Uterus (tissue), 4 donors: ENCODE data around the gene SIPA1. TPM values are rescaled to one million over a fixed set of nuclear protein-coding genes. Genes with fewer than 3 reads are reported as not detected.
A peak's percentile ranks its signal among the peaks of the same experiment; 100 is the strongest.

Experiments
- DNase-seq, 2 donors: peaks; one replicate each; pipeline ENCODE4 v3.0.0-alpha.2; 2019 to 2020
- H3K27ac ChIP-seq, 2 donors: fragments of 200-600 bp; sonication (generic); 1 replicate in 1 of 2; 2 replicates in 1 of 2; pipeline ENCODE4 v1.5.1; 2016 to 2018
- H3K27me3 ChIP-seq, 2 donors: fragments of 200-600 bp; sonication (generic); one replicate each; pipeline ENCODE4 v1.5.1; 2018 to 2019; ENCODE audit warnings: control low read depth in 1 of 2
- H3K36me3 ChIP-seq, 2 donors: fragments of 200-600 bp; sonication (generic); one replicate each; pipeline ENCODE4 v1.5.1; 2019; ENCODE audit warnings: control low read depth in 1 of 2
- H3K4me1 ChIP-seq, 2 donors: fragments of 200-600 bp; sonication (generic); one replicate each; pipeline ENCODE4 v1.5.1; 2018 to 2019; ENCODE audit warnings: control low read depth in 1 of 2
- H3K4me3 ChIP-seq, 2 donors: fragments of 200-600 bp; sonication (generic); 1 replicate in 1 of 2; 2 replicates in 1 of 2; pipeline ENCODE4 v1.5.1; 2018 to 2019; ENCODE audit warnings: mild to moderate bottlenecking in 1 of 2
- H3K9me3 ChIP-seq, 2 donors: fragments of 200-600 bp; sonication (generic); one replicate each; pipeline ENCODE4 v1.5.1; 2019; ENCODE audit warnings: control low read depth in 1 of 2
- CTCF ChIP-seq, 4 experiments: fragments of 200-600 bp in 2 of 4; fragments of 450-650 bp in 2 of 4; sonication (generic) in 2 of 4; IDR thresholded peaks; one replicate each; pipeline ENCODE4 v1.5.1; 2016 to 2019; ENCODE audit warnings: antibody characterized with exemption in 4 of 4, mild to moderate bottlenecking in 2 of 4, moderate library complexity in 1 of 4
- POLR2A ChIP-seq, 2 donors: fragments of 450-650 bp; IDR thresholded peaks; one replicate each; pipeline ENCODE4 v1.6.1; 2016; ENCODE audit warnings: antibody characterized with exemption in 2 of 2, mild to moderate bottlenecking in 1 of 2, moderate library complexity in 1 of 2
- intact Hi-C: fragments of 100-400 bp; cut with DNase I; formaldehyde crosslinking; loops from one replicate; pipeline ENCODE4 v1.15.1; 2023; ENCODE audit warnings: low total_unique reads
- total RNA-seq, 4 donors: library from RNA; depleted of rRNA in 3 of 4; stranded (reverse); fragments of >200 nt in 3 of 4; gene quantifications; one replicate each; pipeline versions ENCODE4 v1.1.0 to v1.2.4, GENCODE V29; 2014 to 2023
- donor health status: DM: yes; HTN: yes; CAD: no.

SIPA1 gene
- total RNA-seq, 4 donors from 2014 or later, result 11.2 to 60.1 (median 27.0) TPM

GRCh38 chr11:65604258-65604657, 33.6 kb upstream of the SIPA1 start:
- intact Hi-C loops, result loop anchor here (10.0 kb wide), 1 partner anchor 229 kb away; no protein-coding TSS in a partner anchor
- no peak overlapping the region for H3K4me3 ChIP-seq
- no peaks in the 10 kb centered on the region for H3K36me3 ChIP-seq
- TF ChIP-seq POLR2A (IDR thresholded peaks at IDR 0.05), result no peak
- TF ChIP-seq CTCF (IDR thresholded peaks at IDR 0.05), result no peak
- no peaks in the 10 kb centered on the region for H3K9me3 ChIP-seq
- DNase-seq, result no peak
- H3K4me1 ChIP-seq, result peaks cover 0 to 3% of the 10 kb centered on the region in 2 donors
- no peak overlapping the region for H3K27ac ChIP-seq
- H3K27me3 ChIP-seq, result no peaks in the 10 kb centered on the region

- Histone ChIP-seq H3K4me3 (peak overlapping the region in 1 of 2 donors; percentile 31), H3K9me3 (no peaks in the 10 kb centered on the region), H3K36me3 (no peaks in the 10 kb centered on the region), H3K4me1 (peaks cover 0 to 3% of the 10 kb centered on the region in 2 donors), H3K27me3 (no peaks in the 10 kb centered on the region), H3K27ac (peak overlapping the region; percentile 83 to 94)
- DNase-seq, result peak; percentile 96 to 98
- intact Hi-C loops, result loop anchor here (10.0 kb wide), 1 partner anchor 232 kb away; no protein-coding TSS in a partner anchor
- TF ChIP-seq CTCF (IDR thresholded peaks at IDR 0.05), result peak in 2 of 4 experiments; percentile 7 to 11
- TF ChIP-seq POLR2A (IDR thresholded peaks at IDR 0.05), result peak in 1 of 2 donors; percentile 37
Observed at GRCh38 chr11:65606876-65607613, 30.9 kb upstream of the SIPA1 start.

GRCh38 chr11:65607614-65608426, 30.1 kb upstream of the SIPA1 start:
- H3K27me3 ChIP-seq, result no peaks in the 10 kb centered on the region
- peak overlapping the region; percentile 6 to 83 for H3K27ac ChIP-seq
- peaks cover 0 to 6% of the 10 kb centered on the region in 2 donors for H3K4me1 ChIP-seq
- no peaks in the 10 kb centered on the region for H3K9me3 ChIP-seq
- TF ChIP-seq POLR2A (IDR thresholded peaks at IDR 0.05), result no peak
- no peak for TF ChIP-seq CTCF (IDR thresholded peaks at IDR 0.05)
- intact Hi-C loops, result loop anchor here (10.0 kb wide), 1 partner anchor 233 kb away; no protein-coding TSS in a partner anchor
- H3K36me3 ChIP-seq, result no peaks in the 10 kb centered on the region
- H3K4me3 ChIP-seq, result peak overlapping the region in 1 of 2 donors; percentile 31
- no peak for DNase-seq

- H3K27me3 ChIP-seq, result no peaks in the 10 kb centered on the region
- H3K4me1 ChIP-seq, result peaks cover 0 to 12% of the 10 kb centered on the region in 2 donors
- intact Hi-C loops, result loop anchor here (10.0 kb wide), 1 partner anchor 234 kb away; no protein-coding TSS in a partner anchor
- no peaks in the 10 kb centered on the region for H3K36me3 ChIP-seq
- no peaks in the 10 kb centered on the region for H3K9me3 ChIP-seq
- peak overlapping the region in 1 of 2 donors; percentile 86 for H3K27ac ChIP-seq
- no peak overlapping the region for H3K4me3 ChIP-seq
- DNase-seq, result no peak
- TF ChIP-seq POLR2A (IDR thresholded peaks at IDR 0.05), result no peak
- no peak for TF ChIP-seq CTCF (IDR thresholded peaks at IDR 0.05)
Observed at GRCh38 chr11:65609229-65609628, 28.7 kb upstream of the SIPA1 start.
